Liver (tissue), 3 donors: ENCODE results near the gene CACYBP.

Source experiments
- ATF3 ChIP-seq: IDR thresholded peaks from 2 replicates; pipeline ENCODE4 v1.6.1; 2016; ENCODE audit warnings: antibody characterized with exemption
- CTCF ChIP-seq: fragments of 150-350 bp; IDR thresholded peaks from 2 replicates; pipeline ENCODE4 v1.5.1; 2017; ENCODE audit warnings: improper control_type of control experiment, low read depth, low read length; ENCODE audit not compliant: missing input control
- EGR1 ChIP-seq, 2 donors: IDR thresholded peaks; 2 replicates each; pipeline ENCODE4 v1.6.1; 2016 to 2018; ENCODE audit warnings: antibody characterized with exemption in 2 of 2, low read depth in 2 of 2
- GABPA ChIP-seq, 2 donors: IDR thresholded peaks in 1 of 2; conservative IDR thresholded peaks in 1 of 2; 2 replicates each; pipeline ENCODE4 v1.6.1; 2016; ENCODE audit warnings: antibody characterized with exemption in 2 of 2, mild to moderate bottlenecking in 1 of 2, moderate library complexity in 1 of 2
- MAX ChIP-seq: IDR thresholded peaks from 2 replicates; pipeline ENCODE4 v1.6.1; 2016; ENCODE audit warnings: antibody characterized with exemption
- RAD21 ChIP-seq, 2 donors: IDR thresholded peaks; 2 replicates each; pipeline ENCODE4 v1.6.1; 2016; ENCODE audit warnings: antibody characterized with exemption in 2 of 2, mild to moderate bottlenecking in 2 of 2
- REST ChIP-seq: IDR thresholded peaks from 2 replicates; pipeline ENCODE4 v1.6.1; 2016; ENCODE audit warnings: antibody characterized with exemption, mild to moderate bottlenecking
- RXRA ChIP-seq, 2 donors: IDR thresholded peaks; 2 replicates each; pipeline ENCODE4 v1.6.1; 2017 to 2018; ENCODE audit warnings: antibody characterized with exemption in 2 of 2, mild to moderate bottlenecking in 1 of 2
- SP1 ChIP-seq: IDR thresholded peaks from 2 replicates; pipeline ENCODE4 v1.6.1; 2018; ENCODE audit warnings: antibody characterized with exemption, mild to moderate bottlenecking
- TAF1 ChIP-seq: conservative IDR thresholded peaks from 2 replicates; pipeline ENCODE4 v1.6.1; 2016; ENCODE audit warnings: antibody characterized with exemption, mild to moderate bottlenecking
- YY1 ChIP-seq: IDR thresholded peaks from 2 replicates; pipeline ENCODE4 v1.6.1; 2016; ENCODE audit warnings: antibody characterized with exemption, mild to moderate bottlenecking
- ZBTB33 ChIP-seq: IDR thresholded peaks from 2 replicates; pipeline ENCODE4 v1.6.1; 2016; ENCODE audit warnings: antibody characterized with exemption
- donor health status: healthy.
- donor health status: healthy.

GRCh38 chr1:174996476-174996875, 3.3 kb upstream of the CACYBP start:
- TF ChIP-seq REST (no peak), TAF1 (no peak), ATF3 (no peak), MAX (no peak), GABPA (IDR thresholded peaks at IDR 0.05 in 1 of 2, conservative IDR thresholded peaks at IDR 0.05 in 1 of 2) (no peak), CTCF (no peak), YY1 (no peak), RAD21 (IDR thresholded peaks at IDR 0.05) (no peak), ZBTB33 (no peak), EGR1 (IDR thresholded peaks at IDR 0.05; ENCODE audit: low read depth in 2 of 2) (no peak), SP1 (no peak), RXRA (IDR thresholded peaks at IDR 0.05) (no peak)
